WERI-Rb-1 (cell line): ENCODE results near the gene TAF1L.

Source experiments
- DNase-seq: peaks from one replicate; pipeline ENCODE4 v3.0.0-alpha.2; 2020
- H3K27ac ChIP-seq: fragments of 250-450 bp; sonication (Bioruptor Pico); 2 replicates; pipeline ENCODE4 v1.5.1; 2020; ENCODE audit warnings: mild to moderate bottlenecking, moderate library complexity
- H3K27me3 ChIP-seq: fragments of 250-450 bp; sonication (Bioruptor Pico); 2 replicates; pipeline ENCODE4 v1.5.1; 2021; ENCODE audit warnings: mild to moderate bottlenecking, low read depth, moderate library complexity; ENCODE audit not compliant: insufficient read depth, severe bottlenecking
- H3K36me3 ChIP-seq: fragments of 250-450 bp; sonication (Bioruptor Pico); 2 replicates; pipeline ENCODE4 v1.5.1; 2020; ENCODE audit warnings: mild to moderate bottlenecking, moderate library complexity
- H3K4me3 ChIP-seq: 2 replicates; pipeline ENCODE4 v1.5.1; 2011; ENCODE audit warnings: low read depth, mild to moderate bottlenecking, control low read depth, low read length
- H3K9me3 ChIP-seq: fragments of 250-450 bp; sonication (Bioruptor Pico); 2 replicates; pipeline ENCODE4 v1.5.1; 2021; ENCODE audit warnings: mild to moderate bottlenecking, moderate library complexity; ENCODE audit not compliant: severe bottlenecking
- CTCF ChIP-seq: IDR thresholded peaks from 2 replicates; pipeline ENCODE4 v1.5.1; 2011; ENCODE audit warnings: low read depth, mild to moderate bottlenecking, control low read depth, inconsistent platforms, low read length

TAF1L gene

GRCh38 chr9:32627394-32627954 is 8.0 kb downstream of the TAF1L start:
- H3K4me3 ChIP-seq = no peak overlapping the region
- no peak overlapping the region for H3K27ac ChIP-seq
- H3K9me3 ChIP-seq = no peaks in the 10 kb centered on the region
- no peak for DNase-seq
- H3K36me3 ChIP-seq = no peaks in the 10 kb centered on the region
- no peak for TF ChIP-seq CTCF
- H3K27me3 ChIP-seq = peaks cover 8% of the 10 kb centered on the region

- Histone ChIP-seq H3K36me3 (no peaks in the 10 kb centered on the region), H3K27ac (no peak overlapping the region), H3K27me3 (no peaks in the 10 kb centered on the region), H3K9me3 (no peaks in the 10 kb centered on the region), H3K4me3 (no peak overlapping the region)
- TF ChIP-seq CTCF = no peak
- no peak for DNase-seq
Measured at GRCh38 chr9:32625320-32625719, 10.1 kb downstream of the TAF1L start.

- no peak for DNase-seq
- Histone ChIP-seq H3K4me3 (no peak overlapping the region), H3K9me3 (no peaks in the 10 kb centered on the region), H3K27ac (no peak overlapping the region), H3K27me3 (no peaks in the 10 kb centered on the region), H3K36me3 (no peaks in the 10 kb centered on the region)
- no peak for TF ChIP-seq CTCF
Measured at GRCh38 chr9:32622948-32623347, 12.5 kb downstream of the TAF1L start.

GRCh38 chr9:32618261-32618660 is 17.2 kb downstream of the TAF1L start:
- no peak for TF ChIP-seq CTCF

GRCh38 chr9:32606811-32607210 is 28.7 kb downstream of the TAF1L start:
- no peak for DNase-seq
- H3K27me3 ChIP-seq = no peaks in the 10 kb centered on the region
- H3K36me3 ChIP-seq = no peaks in the 10 kb centered on the region
- no peak for TF ChIP-seq CTCF
- no peak overlapping the region for H3K27ac ChIP-seq
- H3K9me3 ChIP-seq = peaks cover 3% of the 10 kb centered on the region
- no peak overlapping the region for H3K4me3 ChIP-seq

More at GRCh38 chr9:32618261-32618660, 17.2 kb downstream of the TAF1L start:
- Histone ChIP-seq H3K27ac (no peak overlapping the region), H3K27me3 (no peaks in the 10 kb centered on the region), H3K36me3 (no peaks in the 10 kb centered on the region), H3K9me3 (no peaks in the 10 kb centered on the region), H3K4me3 (peak overlapping the region; percentile 9; the same call in 1 of the 2 replicates)
- DNase-seq = peak; percentile 15
